SU-DHL-6 (cell line): ENCODE measurements around the gene PHF20.

Experiments used
- CTCF ChIP-seq: fragments of 200-600 bp; sonication (generic); IDR thresholded peaks from one replicate; pipeline ENCODE4 v1.5.1; 2017; ENCODE audit warnings: antibody characterized with exemption, mild to moderate bottlenecking, low read length, moderate library complexity; ENCODE audit not compliant: insufficient read depth, poor library complexity, severe bottlenecking
- EZH2phosphoT487 ChIP-seq: fragments of 200-600 bp; sonication (generic), shearing (Covaris generic); conservative IDR thresholded peaks from 2 replicates; pipeline ENCODE4 v1.6.1; 2018; ENCODE audit warnings: mild to moderate bottlenecking, antibody characterized with exemption, low read length, moderate library complexity, mixed read lengths

- TF ChIP-seq CTCF (no peak), EZH2phosphoT487 (no peak)
Measured at GRCh38 chr20:35899064-35899463, 127.2 kb downstream of the PHF20 start.
